Activated naive CD4-positive, alpha-beta T cell treated with anti-CD3 and anti-CD28 coated beads, Interleukin-2, amount 50 U/mL, for 16 hours (primary cell): ENCODE results near the gene TSSK6.

ENCODE experiments used
- DNase-seq: peaks from one replicate; pipeline ENCODE4 v3.0.0-alpha.2; 2020

The TSSK6 gene

GRCh38 chr19:19529783-19530422 lies 14.6 kb upstream of the TSSK6 start:
- no peak for DNase-seq

GRCh38 chr19:19528721-19529490 lies 13.6 kb upstream of the TSSK6 start, which contains the start of gene YJEFN3:
YJEFN3 (plus strand) TSS chr19:19528911; CDS start chr19:19528933, 22 bp downstream.
- DNase-seq = no peak

DNA sequence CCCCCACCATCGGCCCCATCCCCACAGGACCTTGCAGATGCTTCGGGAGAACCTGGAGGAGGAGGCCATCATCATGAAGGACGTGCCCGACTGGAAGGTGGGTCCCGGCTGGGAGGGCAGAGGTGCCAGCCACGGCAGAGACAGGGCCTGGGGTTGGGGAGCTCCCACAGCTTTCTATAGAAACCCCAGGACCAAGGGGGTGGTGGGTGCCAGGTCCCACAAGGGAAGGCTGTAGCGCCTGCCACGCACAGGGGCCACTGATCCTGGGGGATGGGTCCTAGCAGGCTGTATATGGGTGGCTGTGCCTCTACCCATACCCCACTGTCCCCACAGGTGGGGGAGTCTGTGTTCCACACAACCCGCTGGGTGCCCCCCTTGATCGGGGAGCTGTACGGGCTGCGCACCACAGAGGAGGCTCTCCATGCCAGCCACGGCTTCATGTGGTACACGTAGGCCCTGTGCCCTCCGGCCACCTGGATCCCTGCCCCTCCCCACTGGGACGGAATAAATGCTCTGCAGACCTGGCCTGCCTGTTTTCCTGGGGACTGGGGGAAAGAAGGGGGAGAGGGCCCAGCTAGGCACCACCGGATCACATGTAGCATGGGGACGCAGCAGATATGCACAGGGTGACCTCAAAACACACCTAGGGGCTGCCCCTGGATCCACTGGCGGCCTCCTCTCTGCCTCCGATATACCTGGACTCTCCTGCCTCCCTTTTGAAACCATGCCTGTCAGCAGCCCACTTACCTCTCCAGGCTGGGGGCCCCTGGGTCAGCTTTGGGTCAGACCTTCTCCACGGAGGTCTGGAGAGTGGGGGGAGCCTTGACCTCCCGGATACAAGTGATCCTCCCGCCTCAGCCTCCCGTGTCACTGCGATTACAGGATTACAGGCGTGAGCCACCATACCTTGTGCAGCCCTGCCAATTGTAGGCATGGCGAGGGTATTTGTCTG lies 12.6 kb upstream of the TSSK6 start:
- no peak for DNase-seq

DNA sequence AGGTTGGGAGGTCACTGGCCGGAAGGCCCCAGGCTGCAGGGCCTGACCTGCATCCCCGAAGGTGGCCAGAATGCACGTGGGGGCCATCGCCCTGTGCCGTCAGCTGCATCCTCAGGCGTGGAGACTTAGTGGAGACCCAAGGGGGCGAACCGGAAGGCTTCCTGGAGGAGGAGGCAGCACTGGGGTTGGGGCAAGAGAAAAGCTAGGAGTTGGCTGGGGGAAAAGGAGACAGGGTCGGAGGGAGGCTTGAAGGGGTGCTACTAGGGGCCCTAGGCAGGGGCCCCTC lies 12.0 kb upstream of the TSSK6 start:
- DNase-seq = no peak

GRCh38 chr19:19526581-19527370 lies 11.4 kb upstream of the TSSK6 start:
- DNase-seq = no peak

DNA sequence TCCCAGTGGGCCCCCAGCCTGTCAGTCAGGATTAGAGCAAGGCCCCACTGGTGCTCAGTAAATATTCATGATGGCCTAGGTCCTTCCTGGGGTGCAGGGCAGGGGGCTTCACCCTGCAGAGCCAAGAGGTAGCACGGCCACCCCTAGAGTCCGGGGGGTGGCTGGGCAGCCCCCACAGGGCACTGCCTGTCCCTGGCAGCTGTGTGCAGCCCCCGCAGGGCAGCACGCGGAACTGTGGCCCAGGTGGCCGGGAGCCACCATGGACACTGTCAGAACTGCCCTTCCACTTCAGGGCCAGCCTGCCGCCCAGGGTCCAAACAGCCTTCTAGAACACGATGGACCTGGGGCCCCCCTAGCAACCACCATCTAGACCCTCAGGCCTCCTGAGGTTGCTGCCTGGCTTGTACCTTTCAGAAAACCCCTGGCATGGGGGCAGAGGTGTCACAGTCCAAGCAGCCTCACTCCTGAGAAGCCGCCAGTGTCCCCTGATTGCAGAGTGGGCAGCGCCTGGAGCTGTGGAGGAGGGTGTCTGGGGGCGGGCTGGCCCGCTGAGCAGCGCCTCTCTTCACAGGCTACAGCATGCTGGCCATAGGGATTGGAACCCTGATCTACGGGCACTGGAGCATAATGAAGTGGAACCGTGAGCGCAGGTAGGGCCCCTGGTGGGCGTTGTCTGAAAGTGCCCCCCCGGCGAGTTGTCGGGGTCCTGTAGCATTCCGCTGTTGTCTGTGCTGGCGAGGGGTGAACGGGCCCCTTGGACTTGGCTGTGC lies 10.4 kb upstream of the TSSK6 start:
- no peak for DNase-seq

GRCh38 chr19:19524053-19524452 lies 8.7 kb upstream of the TSSK6 start:
- no peak for DNase-seq

DNA sequence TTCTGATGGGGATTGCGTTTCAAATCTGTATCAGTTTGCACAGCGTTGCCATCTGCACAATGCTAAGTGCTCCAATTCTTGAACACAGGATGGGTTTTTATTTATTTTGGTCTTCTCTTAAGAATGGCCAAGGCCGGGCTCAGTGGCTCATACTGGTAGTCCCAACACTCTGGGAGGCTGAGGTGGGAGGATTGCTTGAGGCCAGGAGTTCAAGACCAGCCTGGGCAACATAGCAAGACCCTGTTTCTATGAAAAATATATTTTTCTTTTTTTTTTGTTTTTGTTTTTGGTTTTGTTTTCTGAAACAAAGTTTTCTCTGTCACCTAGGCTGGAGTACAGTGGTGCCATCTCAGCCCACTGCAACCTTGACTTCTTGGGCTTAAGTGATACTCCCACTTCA lies 7.8 kb upstream of the TSSK6 start:
- no peak for DNase-seq

DNA sequence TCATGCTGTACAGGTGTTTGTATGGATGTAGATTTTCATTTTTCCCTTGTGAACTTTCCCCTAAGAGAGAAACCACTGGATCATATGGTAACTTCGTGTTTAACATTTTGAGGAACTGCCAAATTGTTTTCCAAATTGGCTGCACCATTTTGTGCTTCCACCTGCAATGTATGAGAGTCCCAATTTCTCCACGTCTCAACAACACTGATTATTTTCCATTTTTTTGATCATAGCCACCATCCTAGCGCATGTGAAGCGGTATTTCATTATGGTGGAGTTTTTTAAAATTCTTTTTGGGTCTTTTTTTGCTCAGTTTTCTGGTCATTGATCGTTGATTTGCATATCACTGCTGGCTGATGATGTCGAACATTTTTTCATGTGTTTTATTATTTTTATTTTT lies 5.6 kb upstream of the TSSK6 start:
- DNase-seq = no peak

GRCh38 chr19:19517235-19517619 lies 1.9 kb upstream of the TSSK6 start:
- DNase-seq = no peak

GRCh38 chr19:19515642-19516519 lies 533 bp upstream of the TSSK6 start, which contains the start of gene NDUFA13:
NDUFA13 (plus strand) TSS chr19:19516225; CDS start chr19:19516239, 14 bp downstream.
- peak; percentile 89 for DNase-seq

- no peak for DNase-seq
Observed at GRCh38 chr19:19514215-19514657, 1.1 kb downstream of the TSSK6 start.

GRCh38 chr19:19513682-19514081 lies 1.7 kb downstream of the TSSK6 start:
- DNase-seq = no peak

GRCh38 chr19:19510432-19510831 lies 4.9 kb downstream of the TSSK6 start:
- DNase-seq = no peak

- DNase-seq = no peak
Observed at GRCh38 chr19:19508217-19508616, 7.1 kb downstream of the TSSK6 start.

GRCh38 chr19:19507354-19507753 lies 8.0 kb downstream of the TSSK6 start:
- no peak for DNase-seq

DNA sequence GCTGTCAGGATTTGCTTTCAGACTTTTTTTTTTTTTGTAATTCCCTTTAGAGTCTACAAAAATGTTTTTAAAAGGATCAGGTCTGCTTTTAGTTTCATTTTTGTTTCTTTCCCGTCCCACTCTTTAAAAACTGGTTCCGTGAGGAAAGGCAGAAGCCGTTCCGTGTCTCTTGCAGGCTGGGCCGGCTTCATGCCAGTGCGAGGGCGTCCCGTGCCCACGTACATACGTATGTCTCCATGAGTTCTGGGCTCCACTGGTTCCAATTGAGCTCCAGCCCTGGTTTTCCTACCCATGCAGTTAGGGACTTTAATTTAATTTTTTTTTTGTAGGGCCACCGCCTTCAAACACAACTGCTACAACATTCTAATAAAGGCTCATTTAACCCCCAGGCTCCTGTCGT lies 8.8 kb downstream of the TSSK6 start:
- no peak for DNase-seq

- no peak for DNase-seq
Observed at GRCh38 chr19:19505669-19506326, 9.6 kb downstream of the TSSK6 start.

DNA sequence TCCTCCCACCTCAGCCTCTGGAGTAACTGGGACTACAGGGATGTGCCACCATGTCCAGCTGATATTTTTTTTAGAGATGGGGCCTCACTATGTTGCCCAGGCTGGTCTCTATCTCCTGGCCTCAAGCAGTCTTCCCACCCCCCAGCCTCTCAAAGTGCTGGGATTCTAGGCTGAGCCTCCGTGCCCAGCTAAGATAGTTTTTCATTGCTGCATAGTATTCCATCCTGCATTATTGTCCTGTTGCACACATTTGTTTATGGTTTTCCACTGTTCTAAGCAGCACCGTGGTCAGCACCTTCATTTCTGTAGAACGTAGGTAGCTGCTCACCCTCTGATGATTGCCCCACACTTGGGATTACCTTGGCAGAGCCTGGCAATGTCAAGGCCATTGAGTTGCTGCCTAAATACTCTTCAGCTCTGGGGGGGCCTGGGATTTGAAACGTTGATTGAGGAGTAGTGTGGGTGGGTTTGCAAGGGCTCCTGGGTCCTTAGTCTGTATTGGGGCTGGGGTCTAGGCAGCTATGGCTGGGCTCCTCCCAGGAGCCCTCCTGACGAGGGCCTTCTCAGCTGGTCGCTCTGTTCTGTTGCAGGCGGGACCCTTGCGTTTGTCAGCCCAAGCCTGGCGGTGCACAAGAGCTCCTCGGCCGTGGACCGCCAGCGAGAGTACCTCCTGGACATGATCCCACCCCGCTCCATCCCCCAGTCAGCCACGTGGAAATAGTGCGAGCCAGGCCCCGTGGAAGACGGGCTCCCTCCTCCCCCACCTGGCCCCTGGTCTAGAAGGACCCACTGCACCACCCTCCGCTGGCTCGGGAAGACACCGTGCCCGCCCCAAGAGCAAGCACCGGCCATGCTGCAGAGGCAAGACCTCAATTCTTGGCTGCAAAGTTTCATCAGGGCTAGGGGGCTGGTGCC lies 10.3 kb downstream of the TSSK6 start:
- DNase-seq = no peak
